Forelimb muscle (tissue), 1 donor: ENCODE results near the gene TMPO. TPM values are rescaled to one million over a fixed set of nuclear protein-coding genes. Genes with fewer than 3 reads are reported as not detected.
"Not testable (repeated sequence)": the region's sequence is repeated elsewhere in the genome, so short reads cannot be mapped to it uniquely, and the experiment has no call there.

Experiments
- DNase-seq: peaks from one replicate; pipeline ENCODE4 v3.0.0-alpha.2; 2013; ENCODE audit warnings: low read depth
- polyA plus RNA-seq: library from polyadenylated mRNA; unstranded; fragments of 120-200 nt; gene quantifications from one replicate; pipeline ENCODE4 v1.2.1, GENCODE V29; 2013; ENCODE audit not compliant: insufficient read length

TMPO gene
- polyA plus RNA-seq, 1 donor = 67.3 TPM

- no peak for DNase-seq
Measured at GRCh38 chr12:98509063-98509462, 6.3 kb upstream of the TMPO start.

- not testable (repeated sequence) for DNase-seq
Measured at GRCh38 chr12:98511806-98512205, 3.6 kb upstream of the TMPO start.

DNA sequence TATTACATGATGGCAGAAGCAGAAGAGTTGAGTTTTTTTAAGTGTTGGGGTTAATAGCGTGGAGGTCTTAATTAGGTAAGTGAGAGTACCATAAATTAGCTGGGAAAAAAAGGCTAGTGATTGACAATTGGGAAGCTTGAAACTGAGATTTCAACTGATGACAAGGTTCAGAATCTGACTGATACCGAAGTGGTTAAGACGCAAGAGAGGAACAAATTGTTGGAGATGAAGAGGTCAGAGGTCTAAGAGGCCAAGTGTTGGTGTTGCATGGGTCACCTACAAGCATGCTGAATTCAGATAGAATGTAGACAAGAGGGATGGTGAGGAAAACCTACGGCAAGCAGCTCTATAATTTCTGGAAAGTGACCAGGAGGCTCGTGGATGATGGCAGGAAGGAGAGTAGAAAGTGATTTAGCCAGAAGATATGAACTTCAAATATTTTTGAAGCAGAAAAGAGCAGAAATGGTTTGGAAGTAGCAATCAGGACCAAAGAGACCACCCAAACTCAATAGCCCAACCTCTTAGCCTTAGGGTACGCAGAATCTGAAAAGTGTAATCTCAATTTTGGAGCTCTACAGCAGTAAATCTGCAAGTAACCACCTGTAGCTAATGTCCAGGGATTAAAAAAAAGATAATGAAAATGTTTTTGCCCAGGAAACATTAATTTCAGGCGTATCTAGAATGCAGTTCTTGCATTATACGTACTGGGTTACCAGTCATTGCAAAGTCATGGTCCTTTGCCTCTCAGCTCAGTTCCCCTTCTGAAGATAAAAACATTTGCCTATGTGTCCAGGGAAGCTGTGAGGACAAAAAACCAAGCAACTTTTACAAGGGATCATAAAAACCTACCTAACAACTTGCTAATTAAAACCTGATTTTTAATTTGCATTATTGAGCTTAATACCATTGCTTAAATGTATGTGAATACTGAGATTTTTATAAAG is 1.7 kb upstream of the TMPO start:
- DNase-seq = no peak

GRCh38 chr12:98514982-98515286 is 456 bp upstream of the TMPO start:
- no peak for DNase-seq

DNA sequence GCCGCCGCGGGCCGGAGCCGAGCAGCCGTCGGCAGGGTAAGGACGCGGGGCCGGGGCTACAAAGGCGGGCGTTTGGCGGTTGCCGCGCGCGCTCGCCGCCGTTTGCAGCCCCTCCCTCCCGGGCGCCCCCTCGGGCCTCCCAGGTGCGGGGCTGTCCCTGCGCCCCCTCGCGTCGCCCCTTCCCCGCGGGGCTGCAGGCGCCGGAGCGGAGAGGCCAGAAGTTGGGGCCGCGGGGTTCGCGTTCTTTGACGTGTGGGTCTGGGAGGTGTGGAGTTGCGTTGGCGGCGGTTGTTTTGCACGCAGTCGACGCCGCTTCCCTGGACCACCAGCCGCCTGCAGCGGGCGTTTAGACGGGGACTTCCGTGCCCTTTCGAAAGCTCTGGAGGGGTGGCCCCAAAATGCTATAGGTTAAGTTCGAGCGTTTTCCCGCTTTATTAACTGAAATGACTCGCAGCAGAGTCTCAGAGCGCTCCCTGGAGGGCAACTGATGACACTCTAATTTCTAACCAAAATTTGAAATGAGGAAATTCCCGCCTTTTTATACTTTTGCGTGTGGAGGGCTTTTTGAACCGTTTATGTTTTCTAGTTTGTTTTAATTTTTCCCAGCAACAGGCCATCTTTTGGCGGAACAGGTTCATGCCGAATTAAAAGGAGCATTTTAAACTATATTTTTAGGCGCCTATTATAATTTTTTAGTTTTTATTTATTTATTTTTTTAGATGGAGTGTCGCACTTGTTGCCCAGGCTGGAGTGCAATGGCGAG is 902 bp downstream of the TMPO start:
- DNase-seq = peak; percentile 84

GRCh38 chr12:98519257-98519907 is 4.0 kb downstream of the TMPO start:
- DNase-seq = no peak

GRCh38 chr12:98530068-98530467 is 14.7 kb downstream of the TMPO start:
- no peak for DNase-seq

DNA sequence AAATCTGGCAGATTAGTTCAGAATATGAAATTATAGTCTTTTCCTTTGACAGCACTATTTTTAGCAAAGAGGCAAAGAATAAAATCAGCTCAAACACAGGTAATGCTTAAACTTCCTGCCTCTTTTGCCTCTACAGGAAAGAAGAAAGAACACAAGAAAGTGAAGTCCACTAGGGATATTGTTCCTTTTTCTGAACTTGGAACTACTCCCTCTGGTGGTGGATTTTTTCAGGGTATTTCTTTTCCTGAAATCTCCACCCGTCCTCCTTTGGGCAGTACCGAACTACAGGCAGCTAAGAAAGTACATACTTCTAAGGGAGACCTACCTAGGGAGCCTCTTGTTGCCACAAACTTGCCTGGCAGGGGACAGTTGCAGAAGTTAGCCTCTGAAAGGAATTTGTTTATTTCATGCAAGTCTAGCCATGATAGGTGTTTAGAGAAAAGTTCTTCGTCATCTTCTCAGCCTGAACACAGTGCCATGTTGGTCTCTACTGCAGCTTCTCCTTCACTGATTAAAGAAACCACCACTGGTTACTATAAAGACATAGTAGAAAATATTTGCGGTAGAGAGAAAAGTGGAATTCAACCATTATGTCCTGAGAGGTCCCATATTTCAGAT is 17.4 kb downstream of the TMPO start:
- no peak for DNase-seq

DNA sequence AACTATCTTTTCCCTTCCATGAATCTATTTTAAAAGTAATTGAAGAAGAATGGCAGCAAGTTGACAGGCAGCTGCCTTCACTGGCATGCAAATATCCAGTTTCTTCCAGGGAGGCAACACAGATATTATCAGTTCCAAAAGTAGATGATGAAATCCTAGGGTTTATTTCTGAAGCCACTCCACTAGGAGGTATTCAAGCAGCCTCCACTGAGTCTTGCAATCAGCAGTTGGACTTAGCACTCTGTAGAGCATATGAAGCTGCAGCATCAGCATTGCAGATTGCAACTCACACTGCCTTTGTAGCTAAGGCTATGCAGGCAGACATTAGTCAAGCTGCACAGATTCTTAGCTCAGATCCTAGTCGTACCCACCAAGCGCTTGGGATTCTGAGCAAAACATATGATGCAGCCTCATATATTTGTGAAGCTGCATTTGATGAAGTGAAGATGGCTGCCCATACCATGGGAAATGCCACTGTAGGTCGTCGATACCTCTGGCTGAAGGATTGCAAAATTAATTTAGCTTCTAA is 18.4 kb downstream of the TMPO start:
- no peak for DNase-seq

GRCh38 chr12:98538031-98538430 is 22.6 kb downstream of the TMPO start:
- no peak for DNase-seq

GRCh38 chr12:98543701-98544100 is 28.3 kb downstream of the TMPO start:
- no peak for DNase-seq

DNA sequence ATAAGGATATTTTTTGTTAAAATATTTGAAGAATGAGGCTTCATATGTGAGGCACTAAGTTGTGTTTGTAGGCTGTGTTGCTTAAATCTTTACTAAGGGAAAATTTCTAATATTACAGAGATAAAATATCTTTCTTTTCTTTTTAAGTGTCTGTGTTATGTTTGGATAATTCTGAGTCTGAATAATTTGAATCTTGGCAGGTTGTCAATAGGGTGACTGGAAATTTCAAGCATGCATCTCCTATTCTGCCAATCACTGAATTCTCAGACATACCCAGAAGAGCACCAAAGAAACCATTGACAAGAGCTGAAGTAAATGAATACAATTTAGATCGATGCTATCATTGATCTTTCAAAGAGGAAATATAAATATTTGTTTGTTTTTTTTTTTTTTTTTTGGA is 29.4 kb downstream of the TMPO start:
- no peak for DNase-seq

GRCh38 chr12:98549371-98550110 is 34.2 kb downstream of the TMPO start:
- DNase-seq = no peak

DNA sequence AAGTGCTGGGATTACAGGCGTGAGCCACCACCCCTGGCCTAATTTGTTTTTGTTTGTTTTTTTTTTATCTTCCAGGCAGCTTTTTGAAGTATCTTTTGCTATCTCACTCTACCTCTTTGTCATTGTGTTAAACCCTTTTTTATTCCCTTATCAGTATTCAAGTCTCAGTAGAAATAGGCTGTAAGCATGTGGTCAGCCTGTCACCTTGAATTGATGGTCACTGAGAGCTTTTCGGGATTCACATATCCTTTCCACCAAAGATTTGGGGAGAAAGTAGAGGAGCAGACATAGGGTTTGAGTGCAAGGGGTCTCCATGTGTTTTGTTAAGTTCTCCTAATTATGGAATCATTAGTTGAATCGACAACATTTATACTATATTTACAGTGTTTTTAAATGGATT is 36.4 kb downstream of the TMPO start:
- DNase-seq = no peak

GRCh38 chr12:98558097-98558496 is 42.7 kb downstream of the TMPO start:
- not testable (repeated sequence) for DNase-seq

- DNase-seq = no peak
Measured at GRCh38 chr12:98559666-98560065, 44.3 kb downstream of the TMPO start.

DNA sequence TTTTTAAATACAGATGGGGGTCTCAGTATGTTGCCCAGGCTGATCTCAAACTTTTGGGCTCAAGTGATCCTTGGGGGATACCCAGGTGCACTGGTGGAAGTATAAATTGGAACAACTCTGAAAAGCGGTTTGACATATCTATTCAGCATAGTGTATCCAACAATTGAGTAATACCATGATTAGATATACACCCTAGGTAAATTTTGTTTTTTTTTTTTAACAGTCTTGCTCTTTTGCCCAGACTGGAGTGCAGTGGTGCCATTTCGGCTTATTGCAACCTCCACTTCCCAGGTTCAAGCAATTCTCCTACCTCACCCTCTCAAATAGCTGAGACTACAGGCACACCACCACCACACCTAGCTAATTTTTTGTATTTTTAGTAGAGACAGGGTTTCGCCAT is 46.5 kb downstream of the TMPO start:
- no peak for DNase-seq

GRCh38 chr12:98572010-98572409 is 56.6 kb downstream of the TMPO start:
- DNase-seq = no peak

- no peak for DNase-seq
Measured at GRCh38 chr12:98574110-98574509, 58.7 kb downstream of the TMPO start.

DNA sequence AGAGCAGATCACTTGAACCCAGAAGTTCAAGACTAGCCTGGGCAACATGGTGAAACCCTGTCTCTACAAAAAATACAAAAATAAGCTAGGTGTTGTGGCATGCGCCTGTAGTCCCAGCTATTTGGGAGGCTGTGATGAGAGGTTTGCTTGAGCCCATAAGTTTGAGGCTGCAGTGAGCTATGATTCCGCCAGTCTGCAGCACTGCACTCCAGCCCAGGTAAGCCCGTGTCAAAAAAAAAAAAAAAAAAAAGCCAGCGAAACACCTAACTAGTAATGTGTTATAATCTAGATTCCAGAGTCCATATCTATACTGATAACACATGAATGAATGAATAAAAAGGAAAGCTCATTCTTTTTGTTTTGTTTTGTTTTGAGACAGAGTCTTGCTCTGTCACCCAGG is 59.6 kb downstream of the TMPO start:
- DNase-seq = no peak

- DNase-seq = not testable (repeated sequence)
Measured at GRCh38 chr12:98576795-98577194, 61.4 kb downstream of the TMPO start.
